HG02571 (cell line): ENCODE data around the gene TTC34.
"Not testable (repeated sequence)": the region's sequence is repeated elsewhere in the genome, so short reads cannot be mapped to it uniquely, and the experiment has no call there.

Experiments
- ATAC-seq: cut with Tn5 transposase; IDR thresholded peaks from one replicate; pipeline ENCODE4 v1.9.1; 2021; ENCODE audit warnings: mild to moderate bottlenecking, moderate library complexity; ENCODE audit not compliant: unreplicated experiment

The TTC34 gene

GRCh38 chr1:2631136-2632050 lies 170.1 kb downstream of the TTC34 start:
- no peak for ATAC-seq

- no peak for ATAC-seq
Measured at GRCh38 chr1:2630498-2631135, 170.9 kb downstream of the TTC34 start.

- no peak for ATAC-seq
Measured at GRCh38 chr1:2629627-2630497, 171.6 kb downstream of the TTC34 start.

GRCh38 chr1:2628933-2629626 lies 172.4 kb downstream of the TTC34 start:
- ATAC-seq, result no peak

GRCh38 chr1:2628191-2628932 lies 173.1 kb downstream of the TTC34 start:
- ATAC-seq, result no peak

GRCh38 chr1:2627746-2628145 lies 173.7 kb downstream of the TTC34 start:
- ATAC-seq, result no peak

GRCh38 chr1:2625748-2626147 lies 175.7 kb downstream of the TTC34 start:
- ATAC-seq, result not testable (repeated sequence)

GRCh38 chr1:2625311-2625710 lies 176.2 kb downstream of the TTC34 start:
- ATAC-seq, result no peak

- no peak for ATAC-seq
Measured at GRCh38 chr1:2624735-2625300, 176.7 kb downstream of the TTC34 start.

- no peak for ATAC-seq
Measured at GRCh38 chr1:2623571-2624337, 177.7 kb downstream of the TTC34 start.

- no peak for ATAC-seq
Measured at GRCh38 chr1:2617971-2618470, 183.5 kb downstream of the TTC34 start.

GRCh38 chr1:2614145-2614544 lies 187.3 kb downstream of the TTC34 start:
- no peak for ATAC-seq

GRCh38 chr1:2612591-2613365 lies 188.7 kb downstream of the TTC34 start:
- no peak for ATAC-seq

GRCh38 chr1:2611621-2612437 lies 189.7 kb downstream of the TTC34 start:
- no peak for ATAC-seq

GRCh38 chr1:2611031-2611501 lies 190.4 kb downstream of the TTC34 start:
- no peak for ATAC-seq

- no peak for ATAC-seq
Measured at GRCh38 chr1:2610036-2610959, 191.2 kb downstream of the TTC34 start.
